Jurkat, Clone E6-1 (cell line): Measurements from ENCODE around the gene ATL1.
"Not testable (repeated sequence)": the region's sequence is repeated elsewhere in the genome, so short reads cannot be mapped to it uniquely, and the experiment has no call there.

Experiments used
- DNase-seq: peaks from one replicate; pipeline ENCODE4 v3.0.0-alpha.2; 2011; ENCODE audit warnings: low read depth, low spot score
- H3K4me3 ChIP-seq: 2 replicates; pipeline ENCODE4 v1.5.1; 2011; ENCODE audit warnings: mild to moderate bottlenecking, low read length, control low read depth, moderate library complexity

ATL1 gene

GRCh38 chr14:50533241-50533705 is 26.7 kb upstream of the ATL1 start:
- no peak for DNase-seq

GRCh38 chr14:50533806-50534205 is 26.1 kb upstream of the ATL1 start:
- DNase-seq = no peak
- no peak overlapping the region for H3K4me3 ChIP-seq

More at GRCh38 chr14:50533241-50533705, 26.7 kb upstream of the ATL1 start:
- H3K4me3 ChIP-seq = peak overlapping the region; percentile 78

GRCh38 chr14:50534416-50534815 is 25.5 kb upstream of the ATL1 start:
- H3K4me3 ChIP-seq = no peak overlapping the region
- DNase-seq = no peak

- no peak for DNase-seq
- H3K4me3 ChIP-seq = no peak overlapping the region
These were observed 24.9 kb upstream of the ATL1 start for GRCh38 chr14:50534997-50535396.

GRCh38 chr14:50538034-50538433 is 21.9 kb upstream of the ATL1 start:
- DNase-seq, H3K4me3 ChIP-seq: not testable (repeated sequence)

GRCh38 chr14:50539051-50539450 is 20.9 kb upstream of the ATL1 start:
- H3K4me3 ChIP-seq = no peak overlapping the region
- no peak for DNase-seq

GRCh38 chr14:50541159-50541567 is 18.8 kb upstream of the ATL1 start:
- no peak for DNase-seq
- H3K4me3 ChIP-seq = no peak overlapping the region

- DNase-seq = peak; percentile 78
- no peak overlapping the region for H3K4me3 ChIP-seq
These were observed 17.0 kb upstream of the ATL1 start for GRCh38 chr14:50542941-50543418.

GRCh38 chr14:50544911-50545310 is 15.0 kb upstream of the ATL1 start:
- H3K4me3 ChIP-seq = no peak overlapping the region
- no peak for DNase-seq

- DNase-seq = no peak
- H3K4me3 ChIP-seq = no peak overlapping the region
These were observed 14.3 kb upstream of the ATL1 start for GRCh38 chr14:50545618-50546017.

- no peak for DNase-seq
- H3K4me3 ChIP-seq = no peak overlapping the region
These were observed 9.7 kb upstream of the ATL1 start for GRCh38 chr14:50550294-50550693.

GRCh38 chr14:50551877-50552276 is 8.1 kb upstream of the ATL1 start:
- no peak for DNase-seq
- no peak overlapping the region for H3K4me3 ChIP-seq

GRCh38 chr14:50552796-50553195 is 7.1 kb upstream of the ATL1 start:
- DNase-seq, H3K4me3 ChIP-seq: not testable (repeated sequence)

- H3K4me3 ChIP-seq = peak overlapping the region; percentile 8; the same call in 1 of the 2 replicates
- DNase-seq = no peak
These were observed 963 bp downstream of the ATL1 start for GRCh38 chr14:50560931-50561285.

- H3K4me3 ChIP-seq = no peak overlapping the region
- no peak for DNase-seq
These were observed 2.9 kb downstream of the ATL1 start for GRCh38 chr14:50562841-50563240.

- H3K4me3 ChIP-seq = no peak overlapping the region
- DNase-seq = no peak
These were observed 9.8 kb downstream of the ATL1 start for GRCh38 chr14:50569714-50570274.

- no peak for DNase-seq
- no peak overlapping the region for H3K4me3 ChIP-seq
These were observed 13.9 kb downstream of the ATL1 start for GRCh38 chr14:50573862-50574261.

- H3K4me3 ChIP-seq = no peak overlapping the region
- DNase-seq = no peak
These were observed 15.8 kb downstream of the ATL1 start for GRCh38 chr14:50575769-50576168.

- no peak for DNase-seq
These were observed 18.0 kb downstream of the ATL1 start for GRCh38 chr14:50577982-50578381.

GRCh38 chr14:50578433-50578832 is 18.5 kb downstream of the ATL1 start:
- no peak overlapping the region for H3K4me3 ChIP-seq
- no peak for DNase-seq

More at GRCh38 chr14:50577982-50578381, 18.0 kb downstream of the ATL1 start:
- H3K4me3 ChIP-seq = no peak overlapping the region

- no peak overlapping the region for H3K4me3 ChIP-seq
- no peak for DNase-seq
These were observed 30.5 kb downstream of the ATL1 start for GRCh38 chr14:50590464-50590863.
